Activated CD4-positive, alpha-beta T cell treated with anti-CD3 and anti-CD28 coated beads for 48 hours (primary cell): ENCODE data around the gene FOXO1.

Experiments
- DNase-seq: peaks from one replicate; pipeline ENCODE4 v3.0.0-alpha.2; 2020

The FOXO1 gene

GRCh38 chr13:40600149-40600751 lies 66.2 kb downstream of the FOXO1 start:
- peak; percentile 49 for DNase-seq

GRCh38 chr13:40599747-40600146 lies 66.7 kb downstream of the FOXO1 start:
- DNase-seq, result no peak

- no peak for DNase-seq
Measured at GRCh38 chr13:40599124-40599523, 67.3 kb downstream of the FOXO1 start.

- no peak for DNase-seq
Measured at GRCh38 chr13:40598569-40598968, 67.9 kb downstream of the FOXO1 start.

GRCh38 chr13:40597735-40598365 lies 68.6 kb downstream of the FOXO1 start:
- DNase-seq, result no peak

- DNase-seq, result no peak
Measured at GRCh38 chr13:40596484-40596883, 70.0 kb downstream of the FOXO1 start.

- no peak for DNase-seq
Measured at GRCh38 chr13:40595693-40596092, 70.7 kb downstream of the FOXO1 start.

- no peak for DNase-seq
Measured at GRCh38 chr13:40592035-40592434, 74.4 kb downstream of the FOXO1 start.

GRCh38 chr13:40591091-40591490 lies 75.3 kb downstream of the FOXO1 start:
- no peak for DNase-seq

- DNase-seq, result no peak
Measured at GRCh38 chr13:40590112-40590862, 76.2 kb downstream of the FOXO1 start.

GRCh38 chr13:40589285-40590109 lies 76.9 kb downstream of the FOXO1 start:
- no peak for DNase-seq

GRCh38 chr13:40588101-40588500 lies 78.3 kb downstream of the FOXO1 start:
- no peak for DNase-seq

- DNase-seq, result no peak
Measured at GRCh38 chr13:40586886-40587565, 79.4 kb downstream of the FOXO1 start.

GRCh38 chr13:40585911-40586471 lies 80.5 kb downstream of the FOXO1 start:
- DNase-seq, result no peak

- DNase-seq, result no peak
Measured at GRCh38 chr13:40583738-40584137, 82.7 kb downstream of the FOXO1 start.

- no peak for DNase-seq
Measured at GRCh38 chr13:40582531-40582930, 83.9 kb downstream of the FOXO1 start.

- no peak for DNase-seq
Measured at GRCh38 chr13:40581277-40581579, 85.2 kb downstream of the FOXO1 start.

- DNase-seq, result no peak
Measured at GRCh38 chr13:40580566-40581276, 85.7 kb downstream of the FOXO1 start.

GRCh38 chr13:40579535-40579934 lies 86.9 kb downstream of the FOXO1 start:
- no peak for DNase-seq

- no peak for DNase-seq
Measured at GRCh38 chr13:40578055-40578454, 88.4 kb downstream of the FOXO1 start.

- DNase-seq, result no peak
Measured at GRCh38 chr13:40576369-40576768, 90.1 kb downstream of the FOXO1 start.

GRCh38 chr13:40572961-40573360 lies 93.5 kb downstream of the FOXO1 start:
- no peak for DNase-seq
